K562 (cell line): ENCODE data around the gene P2RY4. TPM values are rescaled to one million over a fixed set of nuclear protein-coding genes. Genes with fewer than 3 reads are reported as not detected.
A peak's percentile ranks its signal among the peaks of the same experiment; 100 is the strongest.

Experiments used
- ATAC-seq: fragments of 200-7000 bp; cut with Tn5 transposase; 3 replicates; pipeline ENCODE4 v1.9.1; 2020; ENCODE audit warnings: moderate library complexity
- BruUV-seq: library from RNA; stranded (reverse); fragments of 400-500 nt; replicated peaks from 2 replicates; lab custom pipeline; 2021; lab: Mats Ljungman, UMichigan
- CTCF ChIA-PET: fragments of 300-600 bp; formaldehyde crosslinking; extraction: SDS; loops from one replicate; lab custom pipeline; 2021; ENCODE audit warnings: low intra/inter-chr PET ratio; lab: Yijun Ruan, JAX
- POLR2A ChIA-PET: fragments of 300-600, 350-650 bp; sonication (Branson Sonifier 250); formaldehyde crosslinking; extraction: SDS; loops from one replicate; lab custom pipeline; 2021; ENCODE audit warnings: antibody characterized with exemption, inconsistent platforms; lab: Yijun Ruan, JAX
- DNase-seq, 4 experiments: peaks; one replicate each; pipeline versions ENCODE4 v3.0.0 to v3.0.0-alpha.2; 2011 to 2018; ENCODE audit warnings: low spot score in 3 of 4, mixed read lengths in 3 of 4; ENCODE audit errors: extremely low read depth in 1 of 4
- FAIRE-seq: peaks from 2 replicates; lab custom pipeline; 2011; peaks lifted over from hg19 to GRCh38; lab: Jason Lieb, UNC
- H2AFZ ChIP-seq: 2 replicates; pipeline ENCODE4 v1.6.0; 2011; ENCODE audit warnings: low read depth, low read length, control low read depth, inconsistent platforms
- H3K27ac ChIP-seq: fragments of 200-600 bp; 3 replicates; pipeline ENCODE4 v1.8.0; 2011; ENCODE audit warnings: low read depth, mild to moderate bottlenecking, control low read depth, inconsistent platforms, low read length, moderate library complexity, mixed read lengths; ENCODE audit errors: extremely low read depth
- H3K27me3 ChIP-seq, 2 experiments: fragments of 300-600 bp in 1 of 2; 2 replicates in 1 of 2; 3 replicates in 1 of 2; pipeline versions ENCODE4 v1.6.0 to v1.8.0; 2011; ENCODE audit warnings: inconsistent platforms in 2 of 2, low read length in 2 of 2, mild to moderate bottlenecking in 1 of 2, mixed read lengths in 1 of 2, moderate library complexity in 1 of 2; ENCODE audit not compliant: control insufficient read depth in 2 of 2, insufficient read depth in 2 of 2
- H3K36me3 ChIP-seq: fragments of 300-600 bp; 3 replicates; pipeline ENCODE4 v1.8.0; 2011; ENCODE audit warnings: mild to moderate bottlenecking, low read length, inconsistent platforms; ENCODE audit not compliant: control insufficient read depth, insufficient read depth
- H3K4me1 ChIP-seq, 2 experiments: fragments of 200-600 bp in 1 of 2; replicated peaks in 1 of 2; 2 replicates in 1 of 2; 3 replicates in 1 of 2; pipeline versions ENCODE4 v1.5.1 to v1.8.0; 2011; ENCODE audit warnings: inconsistent platforms in 2 of 2, low read length in 2 of 2, mild to moderate bottlenecking in 1 of 2, mixed read lengths in 1 of 2, moderate library complexity in 1 of 2; ENCODE audit not compliant: control insufficient read depth in 2 of 2, insufficient read depth in 2 of 2
- H3K4me2 ChIP-seq: 2 replicates; pipeline ENCODE4 v1.6.1; 2011; ENCODE audit warnings: low read length, control low read depth, inconsistent platforms, mixed read lengths; ENCODE audit not compliant: insufficient read depth
- H3K4me3 ChIP-seq: fragments of 200-600 bp; sonication (generic), shearing (Covaris generic); 2 replicates; pipeline ENCODE4 v1.5.1; 2016; ENCODE audit warnings: control low read depth, inconsistent platforms
- H3K79me2 ChIP-seq: fragments of 200-600 bp; 3 replicates; pipeline ENCODE4 v1.8.0; 2011; ENCODE audit warnings: low read length, inconsistent platforms; ENCODE audit not compliant: control insufficient read depth, insufficient read depth
- H3K9ac ChIP-seq, 2 experiments: 2 replicates each; pipeline versions ENCODE4 v1.6.0 to v1.6.1; 2011; ENCODE audit warnings: low read depth in 2 of 2, low read length in 2 of 2, control low read depth in 1 of 2, inconsistent platforms in 1 of 2, mild to moderate bottlenecking in 1 of 2, mixed read lengths in 1 of 2; ENCODE audit not compliant: insufficient read depth in 1 of 2
- H3K9me1 ChIP-seq: one replicate; pipeline ENCODE4 v1.6.0; 2011; ENCODE audit warnings: inconsistent platforms, mild to moderate bottlenecking, low read length, moderate library complexity; ENCODE audit not compliant: control insufficient read depth, insufficient read depth
- H3K9me3 ChIP-seq: replicated peaks from 2 replicates; pipeline ENCODE4 v1.5.1; 2011; ENCODE audit warnings: low read depth, low read length, inconsistent platforms; ENCODE audit not compliant: control insufficient read depth, insufficient read depth
- H4K20me1 ChIP-seq: replicated peaks from 2 replicates; pipeline ENCODE4 v1.6.1; 2011; ENCODE audit warnings: low read length, inconsistent platforms, mixed read lengths; ENCODE audit not compliant: control insufficient read depth, insufficient read depth
- BCL6 ChIP-seq: fragments of 250-450 bp; sonication (Bioruptor Pico); IDR thresholded peaks from 2 replicates; pipeline ENCODE4 v1.4.0; 2020
- CHD4 ChIP-seq: fragments of 200-600 bp; sonication (generic); IDR thresholded peaks from 3 replicates; pipeline ENCODE4 v1.6.1; 2012; ENCODE audit warnings: low read depth, mild to moderate bottlenecking, mixed read lengths, low read length, inconsistent platforms; ENCODE audit not compliant: insufficient read depth, insufficient replicate concordance, poor library complexity, severe bottlenecking
- SMAD3 ChIP-seq: fragments of 450-650 bp; formaldehyde crosslinking; conservative IDR thresholded peaks from 2 replicates; pipeline ENCODE4 v1.4.0; 2020; ENCODE audit warnings: mild to moderate bottlenecking
- WGBS: fragments of 100-300 bp; shearing (Covaris generic); methylation state at CpG from one replicate; pipeline ENCODE4 v1.1.6; 2016; ENCODE audit warnings: low coverage, mixed read lengths; ENCODE audit not compliant: insufficient coverage; ENCODE audit errors: missing lambda C conversion rate; 5-methylcytosine and 5-hydroxymethylcytosine counted together
- in situ Hi-C: fragments of 300-500 bp; cut with MboI; formaldehyde crosslinking; loops from 4 replicates; pipeline ENCODE4 v1.15.0; 2018; ENCODE audit warnings: inconsistent platforms, mixed read lengths
- intact Hi-C: fragments of 100-400 bp; cut with micrococcal nuclease; formaldehyde crosslinking; loops from 2 replicates; pipeline ENCODE4 v1.14.2; 2022
- polyA plus RNA-seq, 8 experiments: library from polyadenylated mRNA; depleted of rRNA in 4 of 8; stranded (reverse) in 5 of 8; unstranded in 3 of 8; fragments of >200 nt; fragmentation: Nextera tagmentation in 2 of 8; fragmentation: Illumina TruSeq in 1 of 8; extraction: Ambion mirVana in 2 of 8; extraction: Trizol in 1 of 8; gene quantifications; 2 replicates each; pipeline versions ENCODE4 v1.2.1 to v1.2.3, GENCODE V29; 2011 to 2014; ENCODE audit warnings: inconsistent platforms in 1 of 8, missing spikeins in 1 of 8
- total RNA-seq, 7 experiments: library from RNA; depleted of rRNA in 6 of 7; stranded (reverse); fragments of >200 nt in 6 of 7; fragmentation: Illumina TruSeq in 2 of 7; extraction: Trizol in 2 of 7; gene quantifications; 2 replicates each; pipeline versions ENCODE4 v1.2.1 to v1.2.3, GENCODE V29; 2011 to 2021; ENCODE audit warnings: low replicate concordance in 1 of 7
- TF ChIP-seq, protein P1 (sequence below): fragments of 200-800 bp; sonication (Bioruptor generic); IDR thresholded peaks from 2 replicates; pipeline ENCODE4 v1.6.1; 2017; ENCODE audit warnings: missing genetic modification characterization, missing compliant biosample characterization

P2RY4 gene
- total and polyA plus RNA-seq, 9 of the 15 experiments (the other 6 are each of a cell fraction or from before 2014, with no cell fraction given) = not detected

GRCh38 chrX:70234355-70234754 lies 25.6 kb downstream of the P2RY4 start, which contains the start of gene AWAT1 (continued):
- no peak for TF ChIP-seq CHD4
- no peak for TF ChIP-seq BCL6 (CRISPR knock-in tag)

DNA sequence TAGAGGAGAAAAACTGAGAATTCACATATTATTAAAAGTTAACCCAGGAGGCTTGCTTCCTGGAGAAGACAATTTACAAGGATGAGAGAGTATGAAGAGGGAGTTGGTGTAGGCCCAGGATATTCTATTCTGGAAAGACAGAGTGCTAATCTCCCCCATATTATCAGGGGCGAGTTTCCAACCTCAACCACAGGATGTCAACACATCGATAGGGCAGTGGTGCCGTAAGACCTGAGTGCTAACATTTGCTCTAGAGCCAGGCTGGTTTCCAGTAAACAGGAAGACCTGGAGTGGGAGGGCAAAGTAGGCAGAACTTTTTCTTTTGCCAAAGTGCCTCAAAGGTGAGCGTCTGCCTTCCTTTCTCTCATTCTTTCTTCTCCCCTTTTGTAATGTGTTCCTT lies 28.3 kb downstream of the P2RY4 start:
- peaks cover 0 to 12% of the 10 kb centered on the region in 2 experiments; a peak in 1 of 5 replicates for H3K27me3 ChIP-seq
- CTCF ChIA-PET = no interaction called here
- H3K27ac ChIP-seq = no peak overlapping the region
- 0% methylated on average over 3 of the region's 4 CpGs for WGBS
- H3K9ac ChIP-seq = no peak overlapping the region
- in situ Hi-C loops = no loop called here
- H3K9me3 ChIP-seq = no peaks in the 10 kb centered on the region
- POLR2A ChIA-PET = no interaction called here
- ATAC-seq (peak; percentile 67), DNase-seq (peak in 2 of 4 experiments; percentile 9 to 14), FAIRE-seq (no peak)
- no peak overlapping the region for H3K4me2 ChIP-seq
- no peaks in the 10 kb centered on the region for H3K9me1 ChIP-seq
- H3K79me2 ChIP-seq = no peaks in the 10 kb centered on the region
- peak overlapping the region; percentile 43; the same call in 1 of the 2 replicates for H2AFZ ChIP-seq
- no peaks in the 10 kb centered on the region for H4K20me1 ChIP-seq
- H3K36me3 ChIP-seq = no peaks in the 10 kb centered on the region
- peaks cover 0 to 8% of the 10 kb centered on the region in 2 experiments; a peak in 1 of 5 replicates for H3K4me1 ChIP-seq
- BruUV-seq = no TSS peak
- no peak overlapping the region for H3K4me3 ChIP-seq
- intact Hi-C loops = no loop called here
- TF ChIP-seq, protein P1, sequence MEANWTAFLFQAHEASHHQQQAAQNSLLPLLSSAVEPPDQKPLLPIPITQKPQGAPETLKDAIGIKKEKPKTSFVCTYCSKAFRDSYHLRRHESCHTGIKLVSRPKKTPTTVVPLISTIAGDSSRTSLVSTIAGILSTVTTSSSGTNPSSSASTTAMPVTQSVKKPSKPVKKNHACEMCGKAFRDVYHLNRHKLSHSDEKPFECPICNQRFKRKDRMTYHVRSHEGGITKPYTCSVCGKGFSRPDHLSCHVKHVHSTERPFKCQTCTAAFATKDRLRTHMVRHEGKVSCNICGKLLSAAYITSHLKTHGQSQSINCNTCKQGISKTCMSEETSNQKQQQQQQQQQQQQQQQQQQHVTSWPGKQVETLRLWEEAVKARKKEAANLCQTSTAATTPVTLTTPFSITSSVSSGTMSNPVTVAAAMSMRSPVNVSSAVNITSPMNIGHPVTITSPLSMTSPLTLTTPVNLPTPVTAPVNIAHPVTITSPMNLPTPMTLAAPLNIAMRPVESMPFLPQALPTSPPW (CRISPR knock-in tag) = peak; percentile 15; the same call in 1 of the 2 replicates
- no peak for TF ChIP-seq SMAD3 (CRISPR knock-in tag)
